Islet precursor cell (in vitro differentiated cells): ENCODE measurements around the gene KIF22.
A peak's percentile ranks its signal among the peaks of the same experiment; 100 is the strongest.
"Not testable (repeated sequence)": the region's sequence is repeated elsewhere in the genome, so short reads cannot be mapped to it uniquely, and the experiment has no call there.

Source experiments
- DNase-seq: peaks from one replicate; pipeline ENCODE4 v3.0.0-alpha.2; 2018

KIF22 gene

GRCh38 chr16:29767062-29767461 is 23.5 kb upstream of the KIF22 start:
- DNase-seq = no peak

- DNase-seq = no peak
Observed at GRCh38 chr16:29769507-29769906, 21.0 kb upstream of the KIF22 start.

- no peak for DNase-seq
Observed at GRCh38 chr16:29770250-29770929, 20.2 kb upstream of the KIF22 start.

- DNase-seq = not testable (repeated sequence)
Observed at GRCh38 chr16:29772330-29772729, 18.2 kb upstream of the KIF22 start.

- no peak for DNase-seq
Observed at GRCh38 chr16:29774730-29775129, 15.8 kb upstream of the KIF22 start.

GRCh38 chr16:29775742-29776408 is 14.7 kb upstream of the KIF22 start:
- peak; percentile 77 for DNase-seq

GRCh38 chr16:29777576-29778350 is 12.8 kb upstream of the KIF22 start, which contains the start of gene ZG16:
ZG16 (plus strand) TSS chr16:29778256; CDS start chr16:29779267, 1,011 bp downstream.
- no peak for DNase-seq

- peak; percentile 84 for DNase-seq
Observed at GRCh38 chr16:29779474-29779873, 11.1 kb upstream of the KIF22 start.

- peak; percentile 63 for DNase-seq
Observed at GRCh38 chr16:29783094-29783953, 7.2 kb upstream of the KIF22 start.

- no peak for DNase-seq
Observed at GRCh38 chr16:29784157-29784556, 6.4 kb upstream of the KIF22 start.

GRCh38 chr16:29784901-29785500 is 5.5 kb upstream of the KIF22 start:
- DNase-seq = peak; percentile 85

GRCh38 chr16:29787155-29787554 is 3.4 kb upstream of the KIF22 start:
- DNase-seq = not testable (repeated sequence)

- DNase-seq = no peak
Observed at GRCh38 chr16:29789775-29790182, 772 bp upstream of the KIF22 start.

- no peak for DNase-seq
Observed at GRCh38 chr16:29790949-29791844, 646 bp downstream of the KIF22 start.

- no peak for DNase-seq
Observed at GRCh38 chr16:29791845-29792807, 1.6 kb downstream of the KIF22 start.

GRCh38 chr16:29793153-29793552 is 2.6 kb downstream of the KIF22 start:
- DNase-seq = not testable (repeated sequence)

- DNase-seq = no peak
Observed at GRCh38 chr16:29794231-29794710, 3.7 kb downstream of the KIF22 start.

GRCh38 chr16:29802416-29802935 is 11.9 kb downstream of the KIF22 start:
- DNase-seq = no peak

GRCh38 chr16:29804020-29804419 is 13.5 kb downstream of the KIF22 start:
- DNase-seq = no peak
